ENCODE results near the gene MUS81.
A peak's percentile ranks its signal among the peaks of the same experiment; 100 is the strongest.

The MUS81 gene

GRCh38 chr11:65849366-65849765 is 10.9 kb upstream of the MUS81 start:
- DNase-seq, result no peak

- DNase-seq, result no peak
These were observed 10.4 kb upstream of the MUS81 start for GRCh38 chr11:65849771-65850216.

- DNase-seq, result no peak
These were observed 9.8 kb upstream of the MUS81 start for GRCh38 chr11:65850217-65851082.

DNA sequence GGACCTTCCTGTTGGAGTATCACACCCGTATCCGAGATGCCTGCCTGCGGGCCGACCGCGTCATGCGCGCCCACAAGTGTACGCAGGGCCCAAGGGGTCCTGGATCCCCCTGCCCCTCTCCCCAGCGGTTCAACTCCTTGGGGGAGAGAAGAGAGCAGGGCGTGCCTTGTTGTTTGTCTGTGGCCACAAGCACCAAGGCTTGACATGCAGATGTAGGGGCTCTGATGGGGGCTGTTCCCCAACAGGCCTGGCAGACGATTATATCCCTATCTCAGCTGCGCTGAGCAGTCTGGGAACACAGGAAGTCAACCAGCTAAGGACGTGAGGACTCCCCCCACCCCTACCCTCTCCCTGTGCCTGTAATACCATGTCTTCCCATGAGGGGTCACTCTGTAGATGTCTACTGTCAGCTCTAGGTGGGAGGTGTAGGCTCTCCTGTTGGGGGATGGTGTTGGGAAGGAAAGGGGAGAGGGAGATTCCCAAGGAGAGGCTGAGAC is 9.1 kb upstream of the MUS81 start:
- peak; percentile 35 to 36 for DNase-seq

- no peak for DNase-seq
These were observed 8.3 kb upstream of the MUS81 start for GRCh38 chr11:65851811-65852507.

GRCh38 chr11:65852508-65853245 is 7.6 kb upstream of the MUS81 start:
- DNase-seq, result no peak

DNA sequence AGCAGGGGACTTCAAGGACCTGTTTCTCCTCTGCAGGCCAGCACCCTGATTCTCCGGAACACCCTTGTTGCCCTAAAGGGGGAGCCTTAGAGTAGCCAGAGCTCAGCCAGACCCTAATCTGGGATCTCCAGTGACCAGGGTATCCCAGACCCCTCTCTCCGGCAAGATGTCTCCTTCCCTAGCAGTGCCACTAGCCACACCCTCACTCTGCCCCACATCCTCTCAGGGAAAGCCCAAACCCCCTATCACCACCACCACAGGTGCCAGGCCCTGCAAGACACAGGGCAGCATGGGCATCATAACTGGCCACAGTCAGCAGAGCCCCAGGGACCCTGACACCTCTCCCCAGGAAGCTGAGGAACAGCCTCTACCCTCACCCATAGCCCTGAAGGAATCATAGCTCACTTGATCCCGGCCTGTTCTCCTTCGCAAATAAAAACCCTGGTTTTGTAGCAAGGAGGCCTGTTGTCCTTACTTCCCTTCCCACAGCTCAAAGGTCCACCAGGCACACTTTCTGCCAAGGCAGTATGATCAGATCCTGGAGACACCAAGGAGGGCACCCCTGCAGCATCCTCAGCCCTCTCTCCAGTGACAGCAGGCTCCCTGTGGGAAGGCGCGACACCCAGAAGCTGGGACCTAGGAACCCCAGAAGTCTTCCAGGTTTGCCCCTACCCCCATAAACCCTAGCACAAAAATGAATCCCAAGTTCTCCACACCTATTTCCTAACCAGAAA is 6.8 kb upstream of the MUS81 start:
- DNase-seq, result no peak

- no peak for DNase-seq
These were observed 6.1 kb upstream of the MUS81 start for GRCh38 chr11:65854161-65854592.

- no peak for DNase-seq
These were observed 5.1 kb upstream of the MUS81 start for GRCh38 chr11:65854852-65855837.

DNA sequence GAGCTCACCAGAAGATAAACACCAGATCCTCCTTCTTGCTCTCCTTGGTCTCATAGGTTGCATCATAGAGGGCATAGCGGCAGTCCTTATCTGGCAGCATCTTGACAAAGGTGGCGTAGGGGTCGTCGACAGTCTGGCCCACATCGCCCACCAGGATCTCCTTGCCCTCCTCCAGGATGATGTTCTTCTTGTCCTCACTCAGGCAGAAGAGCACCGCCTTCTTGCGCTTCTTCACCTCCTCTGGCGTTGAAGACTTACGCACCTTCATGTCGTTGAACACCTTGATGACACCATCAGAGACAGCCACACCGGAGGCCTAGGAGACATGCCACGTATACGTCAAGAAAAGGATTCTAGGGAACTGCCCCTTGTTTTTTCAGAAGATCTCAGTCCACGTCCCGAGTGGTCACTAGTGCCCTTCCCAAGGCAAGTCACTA is 4.3 kb upstream of the MUS81 start:
- DNase-seq, result no peak

GRCh38 chr11:65856689-65857499 is 3.3 kb upstream of the MUS81 start:
- peak; percentile 76 to 88 for DNase-seq

DNA sequence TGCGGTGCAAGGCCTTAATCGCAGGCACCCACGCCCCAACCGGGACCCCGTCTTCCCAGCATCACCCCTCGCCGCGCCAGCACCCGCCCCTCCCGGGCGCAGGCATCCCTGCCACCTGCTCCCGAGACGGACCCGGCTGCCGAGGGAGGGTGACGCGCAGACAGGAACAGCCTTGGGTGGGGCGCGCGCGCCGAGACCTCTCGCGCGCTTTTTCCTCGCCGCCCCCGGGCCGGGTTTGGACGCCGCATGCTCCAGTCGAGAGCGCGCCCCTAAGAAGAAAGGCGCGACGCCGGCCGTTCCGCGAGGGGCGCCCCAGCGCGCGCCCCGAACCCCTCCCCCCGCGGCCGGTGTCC is 2.8 kb upstream of the MUS81 start:
- no peak for DNase-seq

GRCh38 chr11:65857853-65858680 is 2.2 kb upstream of the MUS81 start, which contains the start of gene CFL1:
TSS of gene CFL1 (minus strand) at chr11:65858180. CDS start at chr11:65858099, 81 bp downstream.
- DNase-seq, result peak; percentile 96 to 97

DNA sequence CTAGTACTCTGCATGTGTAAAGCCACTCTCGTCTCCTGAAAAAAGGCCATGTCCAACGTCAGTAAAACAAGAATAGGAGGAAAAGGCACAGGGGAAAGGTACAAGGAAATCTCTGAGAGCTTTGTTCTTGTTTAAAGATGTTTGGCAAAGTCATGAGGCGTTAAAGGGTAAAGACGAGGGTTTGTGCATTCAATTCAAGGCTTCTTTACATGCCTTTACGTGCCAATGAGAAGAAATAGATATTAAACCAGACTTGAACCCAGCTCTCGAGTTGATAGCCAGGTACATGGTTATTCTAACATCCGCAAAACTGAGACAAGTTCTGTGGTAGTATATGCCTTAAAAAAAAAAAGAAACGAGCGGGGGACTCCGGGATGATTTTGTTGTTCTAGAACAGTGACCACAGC is 1.5 kb upstream of the MUS81 start:
- peak; percentile 54 to 63 for DNase-seq

- peak; percentile 97 to 98 for DNase-seq
These were observed 980 bp upstream of the MUS81 start for GRCh38 chr11:65859095-65859811.

DNA sequence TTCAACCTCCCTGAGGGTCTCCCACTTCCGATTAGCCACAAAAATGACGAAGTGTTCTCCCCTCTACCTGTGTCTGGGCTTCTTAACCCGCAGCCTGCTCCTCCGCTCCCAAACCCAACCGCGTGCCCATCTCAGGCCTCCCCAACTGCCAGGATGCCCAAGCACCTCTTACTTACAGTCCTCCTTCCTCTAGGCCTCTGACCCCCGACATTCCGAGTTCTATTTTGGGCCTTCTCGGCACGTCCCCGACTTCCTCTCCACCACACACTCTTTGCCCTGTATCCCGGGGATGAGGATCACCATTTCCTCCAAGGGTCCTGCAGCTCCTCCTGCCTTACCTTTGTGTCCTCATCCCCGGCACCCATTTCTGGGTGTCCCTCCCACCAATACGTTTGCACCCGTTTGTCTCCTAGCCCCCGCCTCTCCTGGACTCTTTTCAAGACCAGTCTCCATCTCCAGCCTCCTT is 388 bp upstream of the MUS81 start:
- DNase-seq, result peak; percentile 50 to 69

- no peak for DNase-seq
These were observed 902 bp downstream of the MUS81 start for GRCh38 chr11:65861165-65861505.

- DNase-seq, result no peak
These were observed 1.4 kb downstream of the MUS81 start for GRCh38 chr11:65861533-65862183.

All from Kasumi-1 (cell line).